ENCODE data around the gene PACSIN1. TPM values are rescaled to one million over a fixed set of nuclear protein-coding genes. Genes with fewer than 3 reads are reported as not detected.

The PACSIN1 gene
- total RNA-seq, 4 donors from 2014 or later = 1.2 TPM; not detected in 2

DNA sequence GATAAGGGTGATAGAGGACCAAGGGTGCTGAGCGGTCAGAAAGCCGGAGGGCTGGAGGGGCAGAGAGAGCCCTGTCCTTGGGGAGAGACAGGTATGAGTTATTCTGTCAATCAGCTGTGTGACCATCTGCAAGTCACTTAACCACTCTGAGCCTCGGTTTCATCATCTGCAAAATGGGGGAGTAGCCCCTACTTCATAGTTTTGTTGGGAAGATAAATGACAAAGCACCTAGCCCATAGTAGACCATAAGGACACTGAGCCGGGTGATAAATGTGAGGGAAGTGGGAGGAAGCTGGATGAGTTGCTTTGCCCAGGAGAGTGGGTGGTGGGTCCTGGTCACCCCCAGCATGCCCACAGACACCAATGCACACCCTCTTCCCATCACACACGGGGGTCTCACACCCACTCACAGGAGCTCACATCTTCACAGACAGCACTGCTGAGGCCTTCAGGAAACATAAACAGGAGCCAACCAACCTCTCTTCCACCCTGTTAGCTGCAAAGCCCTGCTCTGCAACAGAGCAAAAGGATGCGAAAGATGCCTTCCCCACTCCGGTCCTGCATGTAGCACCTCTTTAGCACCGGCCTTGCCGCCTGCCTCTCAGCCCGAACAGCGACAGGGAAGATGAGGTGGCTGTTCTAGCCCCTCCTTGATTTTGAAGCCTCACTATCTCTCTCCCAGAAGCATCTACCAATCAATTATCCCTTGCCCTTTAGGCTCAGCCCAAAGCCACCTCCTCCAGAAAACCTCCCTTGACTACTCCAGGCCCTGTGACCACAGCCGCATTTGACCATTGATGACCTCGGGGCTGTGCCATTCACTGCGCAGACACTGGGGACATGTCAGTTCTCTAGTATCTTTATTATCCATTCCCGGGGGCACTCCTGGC lies 71.3 kb downstream of the PACSIN1 start:
- ATAC-seq = no peak
- no peak overlapping the region for H3K4me3 ChIP-seq
- 84 to 92% methylated on average over 2 to 13 of the region's 15 CpGs for WGBS, 2 donors (ENCODE audit: low coverage in 1 of 2)
- no peaks in the 10 kb centered on the region for H3K27me3 ChIP-seq
- TF ChIP-seq POLR2A (IDR thresholded peaks at IDR 0.05) = no peak
- no peak for TF ChIP-seq EP300 (IDR thresholded peaks at IDR 0.05)
- TF ChIP-seq, protein P1, sequence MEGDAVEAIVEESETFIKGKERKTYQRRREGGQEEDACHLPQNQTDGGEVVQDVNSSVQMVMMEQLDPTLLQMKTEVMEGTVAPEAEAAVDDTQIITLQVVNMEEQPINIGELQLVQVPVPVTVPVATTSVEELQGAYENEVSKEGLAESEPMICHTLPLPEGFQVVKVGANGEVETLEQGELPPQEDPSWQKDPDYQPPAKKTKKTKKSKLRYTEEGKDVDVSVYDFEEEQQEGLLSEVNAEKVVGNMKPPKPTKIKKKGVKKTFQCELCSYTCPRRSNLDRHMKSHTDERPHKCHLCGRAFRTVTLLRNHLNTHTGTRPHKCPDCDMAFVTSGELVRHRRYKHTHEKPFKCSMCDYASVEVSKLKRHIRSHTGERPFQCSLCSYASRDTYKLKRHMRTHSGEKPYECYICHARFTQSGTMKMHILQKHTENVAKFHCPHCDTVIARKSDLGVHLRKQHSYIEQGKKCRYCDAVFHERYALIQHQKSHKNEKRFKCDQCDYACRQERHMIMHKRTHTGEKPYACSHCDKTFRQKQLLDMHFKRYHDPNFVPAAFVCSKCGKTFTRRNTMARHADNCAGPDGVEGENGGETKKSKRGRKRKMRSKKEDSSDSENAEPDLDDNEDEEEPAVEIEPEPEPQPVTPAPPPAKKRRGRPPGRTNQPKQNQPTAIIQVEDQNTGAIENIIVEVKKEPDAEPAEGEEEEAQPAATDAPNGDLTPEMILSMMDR (IDR thresholded peaks at IDR 0.05) = no peak
- no peak for TF ChIP-seq POLR2AphosphoS5 (IDR thresholded peaks at IDR 0.05)
- H3K4me1 ChIP-seq = no peaks in the 10 kb centered on the region
- no peaks in the 10 kb centered on the region for H3K36me3 ChIP-seq
- no peak overlapping the region for H3K27ac ChIP-seq
- H3K9me3 ChIP-seq = no peaks in the 10 kb centered on the region

- TF ChIP-seq POLR2A (IDR thresholded peaks at IDR 0.05) (no peak), POLR2AphosphoS5 (IDR thresholded peaks at IDR 0.05) (no peak), EP300 (IDR thresholded peaks at IDR 0.05) (no peak)
- TF ChIP-seq, protein P1 (IDR thresholded peaks at IDR 0.05) = no peak
- 100% methylated on average over 1 of the region's 19 CpGs; no CpG with 5 or more reads in 1 of the 2 donors for WGBS, 2 donors (ENCODE audit: low coverage in 1 of 2)
These were observed 72.2 kb downstream of the PACSIN1 start for GRCh38 chr6:34537922-34538550.

DNA sequence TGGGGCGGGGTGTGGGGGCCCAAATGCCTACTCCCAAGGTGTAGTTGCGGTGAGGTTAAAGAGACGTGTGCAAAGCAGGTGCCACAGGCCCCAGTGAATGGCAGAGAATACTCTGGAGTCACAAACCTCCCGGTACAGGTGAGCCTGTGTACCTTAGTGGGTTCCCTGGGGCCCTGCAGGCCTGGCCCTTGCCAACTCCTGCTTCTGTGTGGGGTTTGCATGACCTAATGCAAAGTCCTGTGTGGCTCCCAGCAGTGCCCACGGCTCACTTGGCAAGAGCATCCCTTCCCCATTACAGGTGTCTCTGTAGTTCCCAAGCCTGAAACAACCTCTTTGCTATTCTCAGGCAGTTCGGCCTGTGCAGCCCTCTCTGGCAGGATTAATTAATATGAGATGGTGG lies 72.7 kb downstream of the PACSIN1 start:
- ATAC-seq = no peak
- no peaks in the 10 kb centered on the region for H3K27me3 ChIP-seq
- no peak overlapping the region for H3K27ac ChIP-seq
- no peaks in the 10 kb centered on the region for H3K9me3 ChIP-seq
- TF ChIP-seq POLR2A (IDR thresholded peaks at IDR 0.05) (no peak), POLR2AphosphoS5 (IDR thresholded peaks at IDR 0.05) (no peak), EP300 (IDR thresholded peaks at IDR 0.05) (no peak)
- TF ChIP-seq, protein P1 (IDR thresholded peaks at IDR 0.05) = no peak
- no peaks in the 10 kb centered on the region for H3K4me1 ChIP-seq
- 60% methylated on average over 1 of the region's 6 CpGs; no CpG with 5 or more reads in 1 of the 2 donors for WGBS, 2 donors (ENCODE audit: low coverage in 1 of 2)
- no peaks in the 10 kb centered on the region for H3K36me3 ChIP-seq
- no peak overlapping the region for H3K4me3 ChIP-seq

More at GRCh38 chr6:34537922-34538550, 72.2 kb downstream of the PACSIN1 start:
- Histone ChIP-seq H3K4me3 (no peak overlapping the region), H3K27me3 (no peaks in the 10 kb centered on the region), H3K36me3 (no peaks in the 10 kb centered on the region), H3K4me1 (no peaks in the 10 kb centered on the region), H3K9me3 (no peaks in the 10 kb centered on the region), H3K27ac (no peak overlapping the region)
- ATAC-seq = no peak

DNA sequence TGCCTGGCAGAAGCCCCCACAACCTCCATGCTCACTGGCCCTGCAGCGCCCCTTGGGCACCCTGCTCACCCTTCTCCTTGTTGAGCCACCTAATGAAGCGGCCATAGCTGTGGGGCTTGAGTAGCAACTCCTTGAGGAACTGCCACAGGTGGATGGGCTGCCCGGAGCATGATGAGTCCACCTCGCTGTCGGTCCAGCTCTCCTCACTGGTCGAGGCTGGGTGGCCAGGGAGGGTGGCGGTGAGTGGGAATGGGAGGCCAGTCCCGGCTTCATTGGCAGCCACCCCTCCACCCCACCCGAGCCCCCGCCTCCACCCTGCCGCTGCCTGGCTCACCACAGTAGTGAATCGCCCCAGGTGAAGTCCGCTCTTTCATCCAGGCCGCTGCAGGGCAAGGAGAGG lies 73.3 kb downstream of the PACSIN1 start:
- H3K4me1 ChIP-seq = no peaks in the 10 kb centered on the region
- no peak overlapping the region for H3K4me3 ChIP-seq
- ATAC-seq = no peak
- TF ChIP-seq, protein P1 (IDR thresholded peaks at IDR 0.05) = no peak
- TF ChIP-seq EP300 (IDR thresholded peaks at IDR 0.05) (no peak), POLR2A (IDR thresholded peaks at IDR 0.05) (no peak), POLR2AphosphoS5 (IDR thresholded peaks at IDR 0.05) (no peak)
- no peaks in the 10 kb centered on the region for H3K27me3 ChIP-seq
- H3K36me3 ChIP-seq = no peaks in the 10 kb centered on the region
- WGBS, 2 donors (ENCODE audit: low coverage in 1 of 2) = no CpG with 5 or more reads among the region's 14 CpGs
- no peaks in the 10 kb centered on the region for H3K9me3 ChIP-seq
- no peak overlapping the region for H3K27ac ChIP-seq
